HepG2 (cell line): ENCODE data around the gene ARTN. TPM values are rescaled to one million over a fixed set of nuclear protein-coding genes. Genes with fewer than 3 reads are reported as not detected.
A peak's percentile ranks its signal among the peaks of the same experiment; 100 is the strongest.

ENCODE experiments used
- ARNTL ChIP-seq: sonication (generic); formaldehyde crosslinking; IDR thresholded peaks from 2 replicates; pipeline ENCODE4 v1.4.0; 2020; ENCODE audit warnings: mild to moderate bottlenecking, missing genetic modification reagents
- FOSL1 ChIP-seq: sonication (generic); formaldehyde crosslinking; IDR thresholded peaks from 2 replicates; pipeline ENCODE4 v1.9.0; 2021; ENCODE audit warnings: missing genetic modification reagents, borderline replicate concordance
- FOXO1 ChIP-seq: sonication (generic); formaldehyde crosslinking; IDR thresholded peaks from 2 replicates; pipeline ENCODE4 v1.4.0; 2020; ENCODE audit warnings: missing genetic modification reagents
- ISL2 ChIP-seq: sonication (generic); formaldehyde crosslinking; IDR thresholded peaks from 2 replicates; pipeline ENCODE4 v1.5.0; 2020; ENCODE audit warnings: missing genetic modification reagents
- MEIS2 ChIP-seq: sonication (generic); formaldehyde crosslinking; IDR thresholded peaks from 2 replicates; pipeline ENCODE4 v1.9.0; 2021; ENCODE audit warnings: mild to moderate bottlenecking, missing genetic modification reagents
- MTA3 ChIP-seq: sonication (generic); formaldehyde crosslinking; IDR thresholded peaks from 2 replicates; pipeline ENCODE4 v1.4.0; 2020; ENCODE audit warnings: missing genetic modification reagents
- MYNN ChIP-seq: sonication (generic); formaldehyde crosslinking; IDR thresholded peaks from 2 replicates; pipeline ENCODE4 v1.4.0; 2020; ENCODE audit warnings: mild to moderate bottlenecking, low read depth, missing genetic modification reagents
- NFAT5 ChIP-seq: sonication (generic); formaldehyde crosslinking; IDR thresholded peaks from 2 replicates; pipeline ENCODE4 v1.4.0; 2020; ENCODE audit warnings: missing genetic modification reagents
- PCBP1 ChIP-seq: fragments of 200-400 bp; formaldehyde crosslinking; IDR thresholded peaks from 2 replicates; pipeline ENCODE4 v1.6.1; 2017; ENCODE audit warnings: mild to moderate bottlenecking, low read depth, low read length, borderline replicate concordance
- PRDM4 ChIP-seq: sonication (generic); formaldehyde crosslinking; IDR thresholded peaks from 2 replicates; pipeline ENCODE4 v1.9.0; 2021; ENCODE audit warnings: missing genetic modification reagents, borderline replicate concordance
- REPIN1 ChIP-seq: sonication (generic); formaldehyde crosslinking; IDR thresholded peaks from 2 replicates; pipeline ENCODE4 v1.8.0; 2022; ENCODE audit warnings: missing genetic modification reagents, low read depth, mild to moderate bottlenecking, borderline replicate concordance
- TARDBP ChIP-seq: sonication (generic); formaldehyde crosslinking; IDR thresholded peaks from 2 replicates; pipeline ENCODE4 v1.8.0; 2022; ENCODE audit warnings: mild to moderate bottlenecking, missing genetic modification reagents
- WIZ ChIP-seq: sonication (generic); formaldehyde crosslinking; IDR thresholded peaks from 2 replicates; pipeline ENCODE4 v1.5.1; 2020; ENCODE audit warnings: mild to moderate bottlenecking, missing genetic modification reagents
- XRCC5 ChIP-seq: fragments of 200-400 bp; formaldehyde crosslinking; optimal IDR thresholded peaks from 2 replicates; pipeline ENCODE3; 2017; ENCODE audit warnings: mild to moderate bottlenecking, low read length
- ZNF251 ChIP-seq: sonication (generic); formaldehyde crosslinking; IDR thresholded peaks from 2 replicates; pipeline ENCODE4 v1.9.0; 2021; ENCODE audit warnings: mild to moderate bottlenecking, missing genetic modification reagents
- ZUFSP ChIP-seq: sonication (generic); formaldehyde crosslinking; IDR thresholded peaks from 2 replicates; pipeline ENCODE4 v1.9.0; 2021; ENCODE audit warnings: missing genetic modification reagents, mild to moderate bottlenecking, borderline replicate concordance
- polyA plus RNA-seq, 8 experiments: library from polyadenylated mRNA; depleted of rRNA in 3 of 8; stranded (reverse) in 7 of 8; unstranded in 1 of 8; fragments of >200 nt; fragmentation: Illumina TruSeq in 4 of 8; extraction: Trizol in 4 of 8; gene quantifications; 2 replicates each; pipeline versions ENCODE4 v1.2.1 to v1.2.3, GENCODE V29; 2011 to 2016; ENCODE audit warnings: low read depth in 4 of 8, missing spikeins in 1 of 8, mixed read lengths in 1 of 8; ENCODE audit not compliant: insufficient read depth in 1 of 8
- total RNA-seq, 5 experiments: library from RNA; depleted of rRNA; stranded (reverse); fragments of >200 nt; fragmentation: Illumina TruSeq; extraction: Trizol; gene quantifications; 2 replicates each; pipeline ENCODE4 v1.2.3, GENCODE V29; 2016; ENCODE audit warnings: low read depth in 1 of 5
- TF ChIP-seq, protein P1 (sequence below): sonication (generic); formaldehyde crosslinking; IDR thresholded peaks from 2 replicates; pipeline ENCODE4 v1.4.0; 2020; ENCODE audit warnings: low read depth, missing genetic modification reagents

The ARTN gene
- total and polyA plus RNA-seq, 2 of the 13 experiments (the other 11 are each of a cell fraction or from before 2014, with no cell fraction given) = 0.11 to 0.62 TPM

GRCh38 chr1:43968348-43968948 is 34.8 kb downstream of the ARTN start (continued):
- TF ChIP-seq NFAT5 = no peak
- TF ChIP-seq TARDBP (CRISPR knock-in tag) = no peak
- no peak for TF ChIP-seq ARNTL
- TF ChIP-seq ZUFSP (CRISPR knock-in tag) = no peak
- no peak for TF ChIP-seq ISL2 (CRISPR knock-in tag)
- no peak for TF ChIP-seq PRDM4 (CRISPR knock-in tag)
- no peak for TF ChIP-seq REPIN1
- no peak for TF ChIP-seq XRCC5
- TF ChIP-seq, protein P1, sequence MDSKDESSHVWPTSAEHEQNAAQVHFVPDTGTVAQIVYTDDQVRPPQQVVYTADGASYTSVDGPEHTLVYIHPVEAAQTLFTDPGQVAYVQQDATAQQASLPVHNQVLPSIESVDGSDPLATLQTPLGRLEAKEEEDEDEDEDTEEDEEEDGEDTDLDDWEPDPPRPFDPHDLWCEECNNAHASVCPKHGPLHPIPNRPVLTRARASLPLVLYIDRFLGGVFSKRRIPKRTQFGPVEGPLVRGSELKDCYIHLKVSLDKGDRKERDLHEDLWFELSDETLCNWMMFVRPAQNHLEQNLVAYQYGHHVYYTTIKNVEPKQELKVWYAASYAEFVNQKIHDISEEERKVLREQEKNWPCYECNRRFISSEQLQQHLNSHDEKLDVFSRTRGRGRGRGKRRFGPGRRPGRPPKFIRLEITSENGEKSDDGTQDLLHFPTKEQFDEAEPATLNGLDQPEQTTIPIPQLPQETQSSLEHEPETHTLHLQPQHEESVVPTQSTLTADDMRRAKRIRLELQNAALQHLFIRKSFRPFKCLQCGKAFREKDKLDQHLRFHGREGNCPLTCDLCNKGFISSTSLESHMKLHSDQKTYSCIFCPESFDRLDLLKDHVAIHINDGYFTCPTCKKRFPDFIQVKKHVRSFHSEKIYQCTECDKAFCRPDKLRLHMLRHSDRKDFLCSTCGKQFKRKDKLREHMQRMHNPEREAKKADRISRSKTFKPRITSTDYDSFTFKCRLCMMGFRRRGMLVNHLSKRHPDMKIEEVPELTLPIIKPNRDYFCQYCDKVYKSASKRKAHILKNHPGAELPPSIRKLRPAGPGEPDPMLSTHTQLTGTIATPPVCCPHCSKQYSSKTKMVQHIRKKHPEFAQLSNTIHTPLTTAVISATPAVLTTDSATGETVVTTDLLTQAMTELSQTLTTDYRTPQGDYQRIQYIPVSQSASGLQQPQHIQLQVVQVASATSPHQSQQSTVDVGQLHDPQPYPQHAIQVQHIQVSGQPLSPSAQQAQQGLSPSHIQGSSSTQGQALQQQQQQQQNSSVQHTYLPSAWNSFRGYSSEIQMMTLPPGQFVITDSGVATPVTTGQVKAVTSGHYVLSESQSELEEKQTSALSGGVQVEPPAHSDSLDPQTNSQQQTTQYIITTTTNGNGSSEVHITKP = no peak
- TF ChIP-seq MYNN = no peak
- TF ChIP-seq FOXO1 = no peak
- no peak for TF ChIP-seq MTA3
- TF ChIP-seq PCBP1 = no peak
- no peak for TF ChIP-seq ZNF251
- TF ChIP-seq WIZ (CRISPR knock-in tag) = peak; percentile 76; the same call in 1 of the 2 replicates
- no peak for TF ChIP-seq FOSL1 (CRISPR knock-in tag)
- TF ChIP-seq MEIS2 (CRISPR knock-in tag) = 0 out of 2 replicates have a peak, but pooled peaks have one; percentile 39
